T-helper 22 cell (primary cell): Measurements from ENCODE around the gene CAMK4.

ENCODE experiments used
- DNase-seq: peaks from one replicate; pipeline ENCODE4 v3.0.0-alpha.2; 2020; ENCODE audit warnings: low read depth

CAMK4 gene

DNA sequence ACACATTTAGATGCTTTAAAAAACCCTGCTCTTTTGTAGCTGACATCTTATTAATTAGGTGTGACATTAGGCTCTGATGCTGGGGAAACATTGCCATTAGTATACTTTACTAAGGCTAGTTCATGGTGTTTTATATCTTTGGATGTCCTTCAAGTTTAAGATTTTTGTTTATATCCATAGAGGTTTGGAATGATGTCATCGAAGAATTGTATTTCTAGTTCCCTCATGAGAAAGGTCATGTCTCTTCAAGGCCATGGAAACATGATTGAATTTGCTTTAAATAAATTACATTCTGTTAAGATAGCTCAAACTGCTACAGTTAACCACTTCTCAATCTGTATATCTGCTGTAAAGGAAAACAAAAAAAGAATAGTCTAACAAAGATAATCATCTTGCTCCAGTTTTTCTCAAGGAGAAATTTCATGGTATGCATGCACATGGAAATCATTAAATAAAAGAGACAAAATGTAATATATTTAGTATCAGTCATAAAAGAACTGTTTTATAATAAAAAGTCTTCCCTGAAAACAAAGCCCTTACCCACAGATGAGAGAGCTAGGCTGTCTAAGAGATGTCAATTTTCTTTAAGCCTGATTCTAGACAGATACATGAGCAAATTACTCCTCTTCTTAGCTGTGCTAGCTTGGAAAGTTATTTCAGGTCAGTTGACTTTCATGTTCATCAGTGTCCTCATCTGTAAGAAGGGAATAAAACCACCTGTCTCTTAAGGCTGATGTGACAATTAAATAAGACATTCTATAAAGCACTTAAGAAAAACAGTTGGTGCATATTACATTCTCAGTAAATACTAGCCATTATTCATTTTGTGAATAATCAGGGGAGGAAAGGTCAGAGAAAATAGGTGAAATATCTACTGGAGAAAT, 313.2 kb downstream of the CAMK4 start:
- DNase-seq: no peak
